Right atrium auricular region (tissue), 2 donors: ENCODE measurements around the gene ATAD3A. TPM values are rescaled to one million over a fixed set of nuclear protein-coding genes. Genes with fewer than 3 reads are reported as not detected.
A peak's percentile ranks its signal among the peaks of the same experiment; 100 is the strongest.

ENCODE experiments used
- DNase-seq: peaks from one replicate; pipeline ENCODE4 v3.0.0-alpha.2; 2019; ENCODE audit warnings: low spot score
- H3K27ac ChIP-seq, 2 donors: fragments of 200-600 bp; sonication (generic); 1 replicate in 1 of 2; 2 replicates in 1 of 2; pipeline ENCODE4 v1.5.1; 2016 to 2019
- H3K27me3 ChIP-seq, 2 donors: fragments of 200-600 bp; sonication (generic); one replicate each; pipeline versions ENCODE4 v1.5.1 to v1.6.0; 2017 to 2019
- H3K36me3 ChIP-seq: fragments of 200-600 bp; sonication (generic); one replicate; pipeline ENCODE4 v1.5.1; 2016
- H3K4me1 ChIP-seq, 2 donors: fragments of 200-600 bp; sonication (generic); one replicate each; pipeline versions ENCODE4 v1.5.1 to v1.6.0; 2017 to 2019
- H3K4me3 ChIP-seq, 2 donors: fragments of 200-600 bp; sonication (generic); 1 replicate in 1 of 2; 2 replicates in 1 of 2; pipeline ENCODE4 v1.5.1; 2017 to 2019; ENCODE audit warnings: mild to moderate bottlenecking in 1 of 2, moderate library complexity in 1 of 2
- H3K9me3 ChIP-seq, 2 donors: fragments of 200-600 bp; sonication (generic); one replicate each; pipeline ENCODE4 v1.5.1; 2019
- CTCF ChIP-seq, 2 donors: fragments of 200-600 bp; sonication (generic); IDR thresholded peaks; one replicate each; pipeline ENCODE4 v1.5.1; 2019; ENCODE audit warnings: antibody characterized with exemption in 2 of 2
- total RNA-seq, 2 donors: library from RNA; depleted of rRNA; stranded (reverse); fragments of >200 nt; gene quantifications; one replicate each; pipeline ENCODE4 v1.1.0, GENCODE V29; 2016

Gene ATAD3A
- total RNA-seq, 2 donors from 2014 or later: 15.6 to 18.6 TPM

DNA sequence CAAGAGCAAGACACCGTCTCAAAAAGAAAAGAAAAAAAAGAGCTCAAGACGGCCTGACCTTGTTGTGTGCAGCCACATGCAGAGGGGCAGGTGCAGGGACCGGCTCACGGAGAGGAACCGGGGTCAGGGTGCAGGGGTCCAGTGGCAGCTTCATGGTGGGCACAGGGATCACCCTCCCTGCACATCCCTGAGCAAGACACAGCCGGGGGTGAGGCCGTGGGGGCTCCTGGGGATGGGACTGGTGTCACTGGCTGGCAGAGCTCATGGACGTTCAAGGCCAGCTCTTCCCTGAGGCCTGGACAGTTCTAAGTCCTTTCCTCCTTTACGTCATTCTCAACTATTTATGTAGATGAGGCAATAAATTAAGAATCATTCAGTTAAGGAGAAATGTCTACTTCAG is 35.0 kb downstream of the ATAD3A start:
- H3K4me1 ChIP-seq: peaks cover 0 to 28% of the 10 kb centered on the region in 2 donors
- peaks cover 3% of the 10 kb centered on the region for H3K36me3 ChIP-seq
- no peak overlapping the region for H3K27ac ChIP-seq
- H3K9me3 ChIP-seq: no peaks in the 10 kb centered on the region
- H3K27me3 ChIP-seq: no peaks in the 10 kb centered on the region
- no peak for TF ChIP-seq CTCF (IDR thresholded peaks at IDR 0.05)
- H3K4me3 ChIP-seq: no peak overlapping the region
- DNase-seq: no peak

DNA sequence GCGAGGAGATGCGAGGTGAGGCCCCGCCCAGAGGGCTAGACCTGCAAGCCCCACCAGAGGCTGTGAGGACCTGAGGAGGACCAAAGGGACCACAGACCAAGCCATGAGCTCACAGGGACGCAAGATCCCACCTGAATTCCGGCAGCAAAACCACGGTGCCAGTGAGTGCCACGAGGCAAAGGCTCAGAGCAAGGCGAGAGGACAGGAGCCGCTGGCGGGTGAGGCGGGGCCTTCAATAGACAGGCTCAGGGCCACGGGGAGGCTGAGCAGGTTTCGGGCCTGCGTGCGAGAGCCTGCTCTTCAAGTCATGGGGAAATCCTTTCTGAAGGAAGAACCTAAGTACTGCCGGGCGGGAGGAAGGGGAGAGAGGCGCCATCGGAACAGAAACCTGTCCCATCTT is 35.5 kb downstream of the ATAD3A start:
- no peak for TF ChIP-seq CTCF (IDR thresholded peaks at IDR 0.05)
- Histone ChIP-seq H3K4me3 (no peak overlapping the region), H3K9me3 (no peaks in the 10 kb centered on the region), H3K36me3 (peaks cover 3% of the 10 kb centered on the region), H3K4me1 (peaks cover 0 to 28% of the 10 kb centered on the region in 2 donors), H3K27me3 (no peaks in the 10 kb centered on the region), H3K27ac (no peak overlapping the region)
- DNase-seq: no peak

DNA sequence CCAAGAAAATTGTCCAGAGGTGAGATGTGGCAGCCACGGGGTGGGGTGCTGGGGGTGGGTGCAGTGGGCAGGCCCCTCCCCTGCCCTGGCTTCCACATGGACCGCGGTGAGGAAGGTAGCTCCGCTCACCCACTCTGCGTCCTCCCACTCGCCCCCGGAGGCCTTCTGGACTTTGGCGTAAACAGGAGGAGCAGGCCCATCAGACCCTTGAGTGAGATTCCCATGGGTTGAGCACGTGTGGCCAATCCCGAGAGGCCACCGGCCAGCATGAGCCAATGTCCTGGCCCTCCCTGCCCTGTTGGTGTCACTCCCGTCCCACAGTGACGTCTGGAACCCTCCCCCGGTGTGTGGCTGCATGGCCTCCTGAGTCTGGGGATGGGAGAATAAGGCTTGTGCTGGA is 36.6 kb downstream of the ATAD3A start:
- H3K36me3 ChIP-seq: no peaks in the 10 kb centered on the region
- no peak for TF ChIP-seq CTCF (IDR thresholded peaks at IDR 0.05)
- H3K27ac ChIP-seq: no peak overlapping the region
- H3K9me3 ChIP-seq: no peaks in the 10 kb centered on the region
- H3K4me3 ChIP-seq: no peak overlapping the region
- DNase-seq: no peak
- H3K27me3 ChIP-seq: no peaks in the 10 kb centered on the region
- H3K4me1 ChIP-seq: peaks cover 0 to 18% of the 10 kb centered on the region in 2 donors

DNA sequence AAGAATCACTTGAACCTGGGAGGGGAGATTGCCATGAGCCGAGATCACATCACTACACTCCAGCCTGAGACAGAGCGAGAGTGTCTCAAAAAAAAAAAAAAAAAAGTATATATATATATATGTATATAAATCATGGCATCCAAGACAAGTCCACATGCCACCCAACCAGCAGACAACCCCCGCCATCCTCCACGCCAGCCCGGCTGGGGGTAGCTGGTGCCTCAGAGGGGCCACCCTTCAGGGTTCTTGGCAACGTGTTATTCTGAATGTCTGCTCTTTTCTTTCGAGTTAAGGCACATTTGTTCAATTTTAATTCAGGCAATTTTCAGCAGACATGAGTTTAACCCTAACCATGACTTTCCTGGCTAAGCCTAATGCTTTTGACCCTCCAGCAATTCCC is 38.1 kb downstream of the ATAD3A start:
- H3K27ac ChIP-seq: peak overlapping the region in 1 of 2 donors; percentile 17
- no peaks in the 10 kb centered on the region for H3K27me3 ChIP-seq
- no peaks in the 10 kb centered on the region for H3K36me3 ChIP-seq
- H3K4me3 ChIP-seq: no peak overlapping the region
- DNase-seq: no peak
- TF ChIP-seq CTCF (IDR thresholded peaks at IDR 0.05): no peak
- H3K9me3 ChIP-seq: no peaks in the 10 kb centered on the region
- peaks cover 0 to 20% of the 10 kb centered on the region in 2 donors for H3K4me1 ChIP-seq

GRCh38 chr1:1550591-1551432 is 38.9 kb downstream of the ATAD3A start:
- Histone ChIP-seq H3K36me3 (no peaks in the 10 kb centered on the region), H3K4me1 (peaks cover 0 to 21% of the 10 kb centered on the region in 2 donors), H3K4me3 (no peak overlapping the region), H3K9me3 (no peaks in the 10 kb centered on the region), H3K27ac (peak overlapping the region in 1 of 2 donors; percentile 17), H3K27me3 (no peaks in the 10 kb centered on the region)
- no peak for DNase-seq
- TF ChIP-seq CTCF (IDR thresholded peaks at IDR 0.05): peak in 1 of 2 donors; percentile 46
